DOHH2 (cell line): Measurements from ENCODE around the gene FSTL4.

Source experiments
- EZH2phosphoT487 ChIP-seq: fragments of 200-600 bp; sonication (generic); IDR thresholded peaks from 2 replicates; pipeline ENCODE4 v1.6.1; 2017; ENCODE audit warnings: borderline replicate concordance, mild to moderate bottlenecking, antibody characterized with exemption, low read length, moderate library complexity, mixed read lengths
- TF ChIP-seq, protein P1 (sequence below): fragments of 200-600 bp; sonication (generic); IDR thresholded peaks from one replicate; pipeline ENCODE4 v1.5.1; 2014; ENCODE audit warnings: antibody characterized with exemption, mild to moderate bottlenecking, low read depth, low read length; ENCODE audit not compliant: poor library complexity, severe bottlenecking

DNA sequence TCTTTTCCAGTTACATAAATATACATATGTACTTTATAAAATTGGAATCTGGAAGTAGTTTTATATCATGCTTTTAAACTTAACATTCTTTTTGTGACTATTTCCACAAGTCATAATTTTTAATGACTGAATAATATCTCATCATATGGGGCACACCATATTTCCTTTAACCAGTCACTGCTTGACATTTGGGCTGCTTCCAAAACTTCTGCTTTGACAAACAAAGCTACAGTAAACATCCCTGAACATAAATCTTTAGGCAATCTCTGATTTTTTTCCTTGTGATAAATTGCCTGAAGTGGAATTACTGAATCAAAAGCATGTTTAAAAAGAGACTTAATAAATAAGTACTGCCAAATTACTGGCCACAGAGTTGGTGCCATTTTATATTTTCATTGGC is 178.0 kb downstream of the FSTL4 start:
- TF ChIP-seq, protein P1, sequence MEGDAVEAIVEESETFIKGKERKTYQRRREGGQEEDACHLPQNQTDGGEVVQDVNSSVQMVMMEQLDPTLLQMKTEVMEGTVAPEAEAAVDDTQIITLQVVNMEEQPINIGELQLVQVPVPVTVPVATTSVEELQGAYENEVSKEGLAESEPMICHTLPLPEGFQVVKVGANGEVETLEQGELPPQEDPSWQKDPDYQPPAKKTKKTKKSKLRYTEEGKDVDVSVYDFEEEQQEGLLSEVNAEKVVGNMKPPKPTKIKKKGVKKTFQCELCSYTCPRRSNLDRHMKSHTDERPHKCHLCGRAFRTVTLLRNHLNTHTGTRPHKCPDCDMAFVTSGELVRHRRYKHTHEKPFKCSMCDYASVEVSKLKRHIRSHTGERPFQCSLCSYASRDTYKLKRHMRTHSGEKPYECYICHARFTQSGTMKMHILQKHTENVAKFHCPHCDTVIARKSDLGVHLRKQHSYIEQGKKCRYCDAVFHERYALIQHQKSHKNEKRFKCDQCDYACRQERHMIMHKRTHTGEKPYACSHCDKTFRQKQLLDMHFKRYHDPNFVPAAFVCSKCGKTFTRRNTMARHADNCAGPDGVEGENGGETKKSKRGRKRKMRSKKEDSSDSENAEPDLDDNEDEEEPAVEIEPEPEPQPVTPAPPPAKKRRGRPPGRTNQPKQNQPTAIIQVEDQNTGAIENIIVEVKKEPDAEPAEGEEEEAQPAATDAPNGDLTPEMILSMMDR = no peak
- no peak for TF ChIP-seq EZH2phosphoT487
